Measurements from ENCODE around the gene GRK5.

- TF ChIP-seq EZH2 (IDR thresholded peaks at IDR 0.05; ENCODE audit: borderline replicate concordance, low read depth, low read length, severe bottlenecking): no peak
- TF ChIP-seq, protein P1, sequence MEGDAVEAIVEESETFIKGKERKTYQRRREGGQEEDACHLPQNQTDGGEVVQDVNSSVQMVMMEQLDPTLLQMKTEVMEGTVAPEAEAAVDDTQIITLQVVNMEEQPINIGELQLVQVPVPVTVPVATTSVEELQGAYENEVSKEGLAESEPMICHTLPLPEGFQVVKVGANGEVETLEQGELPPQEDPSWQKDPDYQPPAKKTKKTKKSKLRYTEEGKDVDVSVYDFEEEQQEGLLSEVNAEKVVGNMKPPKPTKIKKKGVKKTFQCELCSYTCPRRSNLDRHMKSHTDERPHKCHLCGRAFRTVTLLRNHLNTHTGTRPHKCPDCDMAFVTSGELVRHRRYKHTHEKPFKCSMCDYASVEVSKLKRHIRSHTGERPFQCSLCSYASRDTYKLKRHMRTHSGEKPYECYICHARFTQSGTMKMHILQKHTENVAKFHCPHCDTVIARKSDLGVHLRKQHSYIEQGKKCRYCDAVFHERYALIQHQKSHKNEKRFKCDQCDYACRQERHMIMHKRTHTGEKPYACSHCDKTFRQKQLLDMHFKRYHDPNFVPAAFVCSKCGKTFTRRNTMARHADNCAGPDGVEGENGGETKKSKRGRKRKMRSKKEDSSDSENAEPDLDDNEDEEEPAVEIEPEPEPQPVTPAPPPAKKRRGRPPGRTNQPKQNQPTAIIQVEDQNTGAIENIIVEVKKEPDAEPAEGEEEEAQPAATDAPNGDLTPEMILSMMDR (IDR thresholded peaks at IDR 0.05; ENCODE audit: borderline replicate concordance, extremely low read depth, low read length, poor library complexity, severe bottlenecking): no peak
Measured at GRCh38 chr10:119395280-119396007, 188.1 kb downstream of the GRK5 start.
